SK-N-SH treated with all-trans-retinoic acid at 6 μM for 48 hours (cell line): ENCODE measurements around the gene APOL5.

Experiments
- ATAC-seq: fragments of 200-7000 bp; cut with Tn5 transposase; 3 replicates; pipeline ENCODE4 v1.9.1; 2020; ENCODE audit warnings: mild to moderate bottlenecking, moderate library complexity
- ARNTL ChIP-seq: fragments of 450-650 bp; formaldehyde crosslinking; IDR thresholded peaks from 2 replicates; pipeline ENCODE4 v1.5.0; 2020; ENCODE audit warnings: low read depth, mild to moderate bottlenecking, moderate library complexity, borderline replicate concordance
- BACH2 ChIP-seq: fragments of 250-450 bp; sonication (Bioruptor Pico); IDR thresholded peaks from 2 replicates; pipeline ENCODE4 v1.9.0; 2021; ENCODE audit warnings: mild to moderate bottlenecking, borderline replicate concordance
- CREB5 ChIP-seq: fragments of 250-450 bp; sonication (Bioruptor Pico); IDR thresholded peaks from 2 replicates; pipeline ENCODE4 v1.5.1; 2020; ENCODE audit warnings: low read depth, mild to moderate bottlenecking, moderate library complexity
- CSDC2 ChIP-seq: fragments of 250-450 bp; sonication (Bioruptor Pico); IDR thresholded peaks from 2 replicates; pipeline ENCODE4 v1.5.0; 2020; ENCODE audit warnings: mild to moderate bottlenecking, moderate library complexity
- GLIS3 ChIP-seq: fragments of 250-450 bp; sonication (Bioruptor Pico); IDR thresholded peaks from 2 replicates; pipeline ENCODE4 v1.5.0; 2020; ENCODE audit warnings: mild to moderate bottlenecking, moderate library complexity
- ISL1 ChIP-seq: fragments of 250-450 bp; sonication (Bioruptor Pico); IDR thresholded peaks from 2 replicates; pipeline ENCODE4 v2.1.2; 2022; ENCODE audit warnings: mild to moderate bottlenecking, moderate library complexity
- OSR1 ChIP-seq: fragments of 250-450 bp; sonication (Bioruptor Pico); IDR thresholded peaks from 2 replicates; pipeline ENCODE4 v1.8.0; 2022; ENCODE audit warnings: moderate library complexity, mild to moderate bottlenecking, inconsistent platforms
- POU6F1 ChIP-seq: fragments of 250-450 bp; sonication (Bioruptor Pico); IDR thresholded peaks from 2 replicates; pipeline ENCODE4 v1.8.0; 2021; ENCODE audit warnings: low read depth, mild to moderate bottlenecking, moderate library complexity, borderline replicate concordance
- PPARA ChIP-seq: fragments of 250-450 bp; sonication (Bioruptor Pico); IDR thresholded peaks from 2 replicates; pipeline ENCODE4 v1.5.0; 2020; ENCODE audit warnings: mild to moderate bottlenecking, borderline replicate concordance
- SNAI2 ChIP-seq: fragments of 250-450 bp; sonication (Bioruptor Pico); IDR thresholded peaks from 2 replicates; pipeline ENCODE4 v1.5.0; 2020; ENCODE audit warnings: mild to moderate bottlenecking, moderate library complexity
- TCF4 ChIP-seq: fragments of 250-450 bp; sonication (Bioruptor Pico); IDR thresholded peaks from 2 replicates; pipeline ENCODE4 v1.8.0; 2021; ENCODE audit warnings: mild to moderate bottlenecking, moderate library complexity, borderline replicate concordance
- TOX ChIP-seq: fragments of 250-450 bp; sonication (Bioruptor Pico); IDR thresholded peaks from 2 replicates; pipeline ENCODE4 v1.8.0; 2021; ENCODE audit warnings: mild to moderate bottlenecking, moderate library complexity, borderline replicate concordance
- ZC3H10 ChIP-seq: fragments of 250-450 bp; sonication (Bioruptor Pico); IDR thresholded peaks from 2 replicates; pipeline ENCODE4 v1.5.1; 2021; ENCODE audit warnings: mild to moderate bottlenecking, moderate library complexity
- ZFP3 ChIP-seq: fragments of 250-450 bp; sonication (Bioruptor Pico); IDR thresholded peaks from 2 replicates; pipeline ENCODE4 v1.5.0; 2020; ENCODE audit warnings: mild to moderate bottlenecking, moderate library complexity
- ZNF8 ChIP-seq: fragments of 450-650 bp; formaldehyde crosslinking; IDR thresholded peaks from 2 replicates; pipeline ENCODE4 v1.5.0; 2020; ENCODE audit warnings: mild to moderate bottlenecking, moderate library complexity
- TF ChIP-seq, protein P1 (sequence below): fragments of 250-450 bp; sonication (Bioruptor Pico); IDR thresholded peaks from 2 replicates; pipeline ENCODE4 v1.5.1; 2021; ENCODE audit warnings: mild to moderate bottlenecking, moderate library complexity
- TF ChIP-seq, protein P2 (sequence below): fragments of 250-450 bp; sonication (Bioruptor Pico); IDR thresholded peaks from 2 replicates; pipeline ENCODE4 v1.5.0; 2020; ENCODE audit warnings: mild to moderate bottlenecking, moderate library complexity
- TF ChIP-seq, protein P3 (sequence below): fragments of 250-450 bp; sonication (Bioruptor Pico); IDR thresholded peaks from 2 replicates; pipeline ENCODE4 v1.8.0; 2020; ENCODE audit warnings: mild to moderate bottlenecking, moderate library complexity, borderline replicate concordance

Gene APOL5

GRCh38 chr22:35758394-35758793, 40.7 kb downstream of the APOL5 start:
- no peak for ATAC-seq
- TF ChIP-seq ZFP3 (CRISPR knock-in tag): no peak
- TF ChIP-seq PPARA (CRISPR knock-in tag): no peak
- TF ChIP-seq ISL1 (CRISPR knock-in tag): no peak
- no peak for TF ChIP-seq CREB5
- no peak for TF ChIP-seq ZNF8
- TF ChIP-seq, protein P1, sequence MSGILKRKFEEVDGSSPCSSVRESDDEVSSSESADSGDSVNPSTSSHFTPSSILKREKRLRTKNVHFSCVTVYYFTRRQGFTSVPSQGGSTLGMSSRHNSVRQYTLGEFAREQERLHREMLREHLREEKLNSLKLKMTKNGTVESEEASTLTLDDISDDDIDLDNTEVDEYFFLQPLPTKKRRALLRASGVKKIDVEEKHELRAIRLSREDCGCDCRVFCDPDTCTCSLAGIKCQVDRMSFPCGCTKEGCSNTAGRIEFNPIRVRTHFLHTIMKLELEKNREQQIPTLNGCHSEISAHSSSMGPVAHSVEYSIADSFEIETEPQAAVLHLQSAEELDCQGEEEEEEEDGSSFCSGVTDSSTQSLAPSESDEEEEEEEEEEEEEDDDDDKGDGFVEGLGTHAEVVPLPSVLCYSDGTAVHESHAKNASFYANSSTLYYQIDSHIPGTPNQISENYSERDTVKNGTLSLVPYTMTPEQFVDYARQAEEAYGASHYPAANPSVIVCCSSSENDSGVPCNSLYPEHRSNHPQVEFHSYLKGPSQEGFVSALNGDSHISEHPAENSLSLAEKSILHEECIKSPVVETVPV (CRISPR knock-in tag): no peak
- no peak for TF ChIP-seq TOX
- no peak for TF ChIP-seq TCF4 (CRISPR knock-in tag)

DNA sequence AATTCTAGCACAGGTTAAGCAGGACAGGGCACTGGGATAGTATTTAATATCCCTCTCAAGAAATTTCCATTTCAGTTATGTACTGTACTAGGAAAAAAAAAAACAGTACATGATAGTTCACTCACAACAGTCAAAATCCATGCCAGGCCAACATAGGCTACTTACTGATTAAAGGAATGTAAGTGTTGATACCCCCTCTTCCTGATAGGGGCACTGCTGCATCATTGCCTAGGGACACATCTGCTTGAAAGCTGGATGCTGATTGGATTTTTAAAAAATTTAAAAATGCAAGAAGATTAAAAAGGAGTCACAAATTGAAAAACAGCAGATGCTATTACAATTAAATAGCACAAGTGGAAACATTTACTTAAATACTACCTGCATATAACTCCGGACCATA, 43.4 kb downstream of the APOL5 start:
- TF ChIP-seq CSDC2 (CRISPR knock-in tag): no peak
- TF ChIP-seq, protein P2, sequence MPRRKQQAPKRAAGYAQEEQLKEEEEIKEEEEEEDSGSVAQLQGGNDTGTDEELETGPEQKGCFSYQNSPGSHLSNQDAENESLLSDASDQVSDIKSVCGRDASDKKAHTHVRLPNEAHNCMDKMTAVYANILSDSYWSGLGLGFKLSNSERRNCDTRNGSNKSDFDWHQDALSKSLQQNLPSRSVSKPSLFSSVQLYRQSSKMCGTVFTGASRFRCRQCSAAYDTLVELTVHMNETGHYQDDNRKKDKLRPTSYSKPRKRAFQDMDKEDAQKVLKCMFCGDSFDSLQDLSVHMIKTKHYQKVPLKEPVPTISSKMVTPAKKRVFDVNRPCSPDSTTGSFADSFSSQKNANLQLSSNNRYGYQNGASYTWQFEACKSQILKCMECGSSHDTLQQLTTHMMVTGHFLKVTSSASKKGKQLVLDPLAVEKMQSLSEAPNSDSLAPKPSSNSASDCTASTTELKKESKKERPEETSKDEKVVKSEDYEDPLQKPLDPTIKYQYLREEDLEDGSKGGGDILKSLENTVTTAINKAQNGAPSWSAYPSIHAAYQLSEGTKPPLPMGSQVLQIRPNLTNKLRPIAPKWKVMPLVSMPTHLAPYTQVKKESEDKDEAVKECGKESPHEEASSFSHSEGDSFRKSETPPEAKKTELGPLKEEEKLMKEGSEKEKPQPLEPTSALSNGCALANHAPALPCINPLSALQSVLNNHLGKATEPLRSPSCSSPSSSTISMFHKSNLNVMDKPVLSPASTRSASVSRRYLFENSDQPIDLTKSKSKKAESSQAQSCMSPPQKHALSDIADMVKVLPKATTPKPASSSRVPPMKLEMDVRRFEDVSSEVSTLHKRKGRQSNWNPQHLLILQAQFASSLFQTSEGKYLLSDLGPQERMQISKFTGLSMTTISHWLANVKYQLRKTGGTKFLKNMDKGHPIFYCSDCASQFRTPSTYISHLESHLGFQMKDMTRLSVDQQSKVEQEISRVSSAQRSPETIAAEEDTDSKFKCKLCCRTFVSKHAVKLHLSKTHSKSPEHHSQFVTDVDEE: no peak
- TF ChIP-seq POU6F1 (CRISPR knock-in tag): no peak
- no peak for TF ChIP-seq ZNF8
- no peak for TF ChIP-seq CREB5
- TF ChIP-seq, protein P1 (CRISPR knock-in tag): no peak
- TF ChIP-seq BACH2 (CRISPR knock-in tag): no peak
- TF ChIP-seq ZC3H10 (CRISPR knock-in tag): no peak
- TF ChIP-seq TOX: no peak
- no peak for TF ChIP-seq TCF4 (CRISPR knock-in tag)
- TF ChIP-seq ARNTL (CRISPR knock-in tag): no peak
- no peak for TF ChIP-seq GLIS3
- no peak for TF ChIP-seq ISL1 (CRISPR knock-in tag)
- no peak for TF ChIP-seq OSR1
- no peak for TF ChIP-seq SNAI2 (CRISPR knock-in tag)
- TF ChIP-seq, protein P3, sequence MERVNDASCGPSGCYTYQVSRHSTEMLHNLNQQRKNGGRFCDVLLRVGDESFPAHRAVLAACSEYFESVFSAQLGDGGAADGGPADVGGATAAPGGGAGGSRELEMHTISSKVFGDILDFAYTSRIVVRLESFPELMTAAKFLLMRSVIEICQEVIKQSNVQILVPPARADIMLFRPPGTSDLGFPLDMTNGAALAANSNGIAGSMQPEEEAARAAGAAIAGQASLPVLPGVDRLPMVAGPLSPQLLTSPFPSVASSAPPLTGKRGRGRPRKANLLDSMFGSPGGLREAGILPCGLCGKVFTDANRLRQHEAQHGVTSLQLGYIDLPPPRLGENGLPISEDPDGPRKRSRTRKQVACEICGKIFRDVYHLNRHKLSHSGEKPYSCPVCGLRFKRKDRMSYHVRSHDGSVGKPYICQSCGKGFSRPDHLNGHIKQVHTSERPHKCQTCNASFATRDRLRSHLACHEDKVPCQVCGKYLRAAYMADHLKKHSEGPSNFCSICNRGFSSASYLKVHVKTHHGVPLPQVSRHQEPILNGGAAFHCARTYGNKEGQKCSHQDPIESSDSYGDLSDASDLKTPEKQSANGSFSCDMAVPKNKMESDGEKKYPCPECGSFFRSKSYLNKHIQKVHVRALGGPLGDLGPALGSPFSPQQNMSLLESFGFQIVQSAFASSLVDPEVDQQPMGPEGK (CRISPR knock-in tag): no peak
- no peak for TF ChIP-seq ZFP3 (CRISPR knock-in tag)
- TF ChIP-seq, all 23 proteins: peak for 0
- ATAC-seq: peak; percentile 54; the same call in 2 of the 3 replicates
